Inflammatory macrophage (primary cell): Measurements from ENCODE around the gene HSPA2.
A peak's percentile ranks its signal among the peaks of the same experiment; 100 is the strongest.

Source experiments
- DNase-seq, 2 donors: peaks; one replicate each; pipeline ENCODE4 v3.0.0-alpha.2; 2020 to 2022
- total RNA-seq, 18 experiments: gene quantifications; one replicate each; lab custom pipeline; 2026; ENCODE audit warnings: mixed read lengths in 6 of 18, inconsistent platforms in 2 of 18; lab: John Stamatoyannopoulos, UW

Gene HSPA2
- total RNA-seq: 0.54 to 3.1 (median 1.6) reads per million in 18 experiments

GRCh38 chr14:64540208-64541202 lies at the start of gene HSPA2:
HSPA2 (plus strand) TSS chr14:64540741; CDS start chr14:64540850, 109 bp downstream.
- peak; percentile 99 for DNase-seq

DNA sequence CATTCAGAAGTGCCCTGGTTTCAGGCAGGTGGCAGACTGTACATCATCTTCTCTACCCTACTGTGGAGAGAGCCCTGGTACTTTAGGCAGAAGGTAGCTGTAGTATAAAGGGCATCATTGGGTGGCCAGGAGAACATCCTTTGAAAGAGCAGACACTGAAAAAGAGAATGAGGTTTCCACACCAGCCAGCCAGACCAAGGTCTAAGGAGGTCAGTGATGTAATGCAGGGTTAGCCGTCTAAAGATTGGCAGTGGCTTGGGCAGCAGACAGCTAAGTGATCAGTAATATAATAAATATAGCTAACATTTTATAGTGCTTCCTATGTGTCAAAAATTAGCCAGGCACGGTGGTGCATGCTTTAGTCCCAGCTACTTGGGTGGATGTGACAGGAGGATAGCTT lies 48.9 kb upstream of the HSPA2 start:
- no peak for DNase-seq

GRCh38 chr14:64493455-64493854 lies 47.1 kb upstream of the HSPA2 start:
- DNase-seq: no peak

GRCh38 chr14:64495252-64495651 lies 45.3 kb upstream of the HSPA2 start:
- no peak for DNase-seq

GRCh38 chr14:64496764-64497163 lies 43.8 kb upstream of the HSPA2 start:
- no peak for DNase-seq

DNA sequence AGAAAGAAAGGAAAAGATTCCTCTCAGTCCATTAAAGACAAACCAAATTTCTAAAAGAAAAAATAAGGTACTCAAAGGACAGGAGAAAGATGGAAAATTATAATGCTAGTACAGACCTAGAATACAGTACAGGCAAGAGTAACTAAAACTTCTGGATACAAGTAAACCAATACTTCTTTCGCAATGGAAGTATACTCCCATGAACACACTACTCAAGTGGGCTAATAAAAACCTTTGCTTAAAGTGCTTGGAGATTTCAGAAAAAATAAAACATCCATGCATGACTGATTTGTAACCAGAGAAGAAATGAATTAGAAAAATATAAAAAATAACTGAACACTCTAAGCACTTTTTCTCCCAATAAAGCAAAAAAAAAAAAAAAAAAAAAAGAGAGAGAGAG lies 40.5 kb upstream of the HSPA2 start:
- no peak for DNase-seq

GRCh38 chr14:64501411-64502171 lies 39.0 kb upstream of the HSPA2 start:
- DNase-seq: peak; percentile 17 to 18

- no peak for DNase-seq
These were observed 38.1 kb upstream of the HSPA2 start for GRCh38 chr14:64502456-64502855.

DNA sequence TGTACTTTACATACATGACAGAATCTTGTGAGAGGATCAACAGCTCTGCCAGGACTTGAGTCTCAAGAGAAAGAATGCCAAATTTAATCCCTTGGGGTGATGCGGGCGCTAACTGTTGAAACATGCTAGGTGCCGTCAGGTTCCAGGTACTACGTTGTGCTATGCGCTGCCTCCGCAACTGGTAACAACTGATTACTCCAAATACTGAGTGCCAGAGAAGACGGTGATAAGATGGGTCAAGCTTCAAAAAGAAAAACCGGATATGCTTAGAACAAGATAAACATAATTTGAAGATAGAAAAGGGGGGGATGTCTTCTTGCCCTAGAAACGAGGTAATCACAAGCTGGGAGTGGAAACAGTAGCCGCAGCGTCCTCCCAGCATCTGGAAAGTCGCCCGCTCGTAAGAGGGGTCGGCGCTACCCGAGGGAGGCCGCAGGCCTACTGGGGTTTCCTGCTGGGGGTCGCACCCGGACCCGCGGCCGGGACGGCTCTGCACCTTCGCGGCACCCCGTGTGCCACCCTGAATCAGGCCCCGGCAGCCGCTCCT lies 37.6 kb upstream of the HSPA2 start:
- no peak for DNase-seq

DNA sequence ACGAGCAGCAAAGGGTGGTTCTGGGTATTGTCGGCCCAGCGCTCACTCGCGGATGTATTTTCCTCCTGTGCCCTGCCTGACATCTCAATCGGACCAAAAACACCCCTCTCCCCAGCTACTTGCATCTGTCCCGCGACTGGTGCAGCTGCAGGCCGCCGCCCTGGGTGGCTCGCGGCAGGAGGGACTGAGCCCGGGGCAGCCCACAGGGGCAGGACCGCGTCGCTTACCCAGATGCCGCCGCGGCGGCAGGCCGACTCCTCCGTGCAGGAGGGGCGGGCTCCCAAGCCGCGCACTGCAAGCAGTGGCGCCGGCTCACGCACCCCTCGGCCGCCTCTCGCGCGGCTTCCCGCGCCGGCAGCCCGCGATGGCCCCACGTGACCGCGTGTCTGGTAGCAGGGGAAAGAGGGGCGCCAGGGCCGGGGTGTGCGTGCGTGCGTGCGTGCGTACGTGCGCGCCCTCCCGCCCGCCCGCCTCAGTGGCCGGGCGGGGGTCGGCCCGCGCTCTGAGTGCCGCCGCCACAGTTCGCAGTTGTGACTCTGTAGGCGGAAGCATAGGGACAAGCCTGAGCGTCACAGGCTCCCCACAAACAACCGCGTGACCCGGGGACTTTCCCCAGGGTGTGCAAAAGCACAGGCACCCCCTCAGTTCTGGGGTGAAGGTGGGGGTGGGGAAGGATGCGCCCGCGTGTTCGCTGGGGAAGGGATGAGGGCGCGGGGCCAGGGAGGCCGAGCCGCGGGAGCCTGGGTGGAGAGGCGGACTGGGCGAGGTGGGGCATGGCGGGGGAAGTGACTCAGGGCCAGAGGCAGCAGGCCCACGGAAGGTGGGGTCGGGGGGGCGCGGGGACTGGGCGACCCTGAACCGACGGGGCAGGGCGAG lies 36.9 kb upstream of the HSPA2 start, which contains the start of gene ZBTB25:
Gene ZBTB25 (minus strand): TSS at position 405 of the 876 bp plus-strand sequence. CDS start 13,305 bp downstream, outside the sequence.
- DNase-seq: peak; percentile 94 to 98

- peak; percentile 94 to 98 for DNase-seq
These were observed 36.1 kb upstream of the HSPA2 start, which contains the start of gene ZBTB1 for GRCh38 chr14:64504310-64504896. ZBTB1 (plus strand) TSS chr14:64504770; CDS start chr14:64521505, 16,735 bp downstream.

DNA sequence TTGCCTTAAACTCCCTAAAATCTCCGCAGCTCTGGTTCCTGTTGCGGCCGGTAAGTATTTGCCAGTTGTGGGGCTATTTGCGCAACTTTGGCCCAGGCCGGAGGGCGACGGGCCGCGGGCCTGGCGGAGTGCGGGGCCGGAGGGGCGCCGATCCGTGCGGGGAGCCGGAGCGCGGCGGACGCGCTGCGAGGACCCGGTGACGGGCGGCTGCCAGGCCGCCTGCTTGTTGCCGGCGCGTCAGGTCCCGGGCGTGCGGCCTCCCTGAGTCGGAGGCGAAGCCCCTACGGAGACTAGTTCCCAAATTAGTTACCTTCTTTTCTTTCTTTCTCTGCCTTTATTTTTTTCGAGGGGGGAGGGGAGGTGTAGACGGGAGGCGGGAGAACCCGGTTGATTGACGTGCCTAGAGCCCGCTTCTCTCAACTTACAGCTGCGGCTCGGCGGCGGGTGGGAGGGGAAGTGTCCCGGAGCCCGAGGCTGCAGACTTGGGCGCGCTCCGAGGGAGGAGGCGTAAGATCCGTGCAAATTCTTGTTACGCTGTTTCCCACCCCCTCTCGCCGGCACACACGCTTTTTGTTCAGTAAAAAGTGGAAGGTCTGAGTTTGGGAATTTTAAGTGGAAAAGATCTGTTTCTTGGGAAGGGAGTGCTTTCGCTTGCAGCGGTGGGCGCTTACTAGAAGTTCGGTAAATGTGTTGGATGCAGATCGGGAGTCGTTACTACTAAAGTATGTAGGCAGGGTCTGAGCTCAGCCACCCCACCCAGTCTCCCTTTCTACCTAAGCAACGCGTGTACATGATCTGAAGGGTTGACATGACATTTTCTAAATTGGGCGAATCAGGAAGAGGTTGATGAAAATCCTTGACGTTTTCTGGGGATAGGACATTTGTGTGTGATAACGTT lies 35.4 kb upstream of the HSPA2 start:
- DNase-seq: peak; percentile 86 to 93

GRCh38 chr14:64506721-64507120 lies 33.8 kb upstream of the HSPA2 start:
- DNase-seq: peak; percentile 34 to 45

DNA sequence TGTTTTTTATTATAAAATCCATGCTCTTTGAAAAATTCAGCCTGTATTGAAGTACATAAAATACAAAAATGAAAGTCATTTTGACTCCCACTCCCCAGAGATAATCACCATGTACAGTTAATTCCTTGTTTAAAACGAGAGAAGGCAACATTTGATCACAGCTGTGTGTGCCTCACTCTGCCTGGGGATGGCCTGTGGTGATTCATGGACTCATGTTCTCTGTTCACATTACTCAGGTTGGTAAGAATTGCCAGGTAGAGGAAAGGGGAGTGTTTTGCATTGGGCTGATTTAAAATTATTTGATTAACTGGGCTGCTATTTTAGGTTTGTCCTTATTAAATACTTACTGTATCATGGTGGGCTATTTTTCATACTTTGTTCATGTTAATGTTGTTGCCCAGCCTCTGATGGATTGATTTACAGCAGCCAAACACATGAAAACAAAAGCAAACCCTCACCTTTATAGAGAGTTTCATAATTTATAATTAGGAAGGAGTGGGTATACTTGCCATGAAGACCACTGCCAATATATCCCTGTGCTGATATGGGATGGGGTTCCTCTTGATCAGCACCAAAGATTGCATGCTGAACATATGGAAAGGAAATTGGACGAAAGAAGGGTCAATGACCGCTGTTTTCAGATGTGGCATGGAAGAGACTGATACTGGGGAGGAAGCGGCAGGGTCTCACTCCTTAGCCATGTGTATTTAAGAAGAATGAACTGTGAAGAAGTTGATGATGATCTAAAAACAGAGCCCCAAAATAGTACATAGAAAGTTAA lies 33.0 kb upstream of the HSPA2 start:
- DNase-seq: no peak

GRCh38 chr14:64508215-64508776 lies 32.2 kb upstream of the HSPA2 start:
- no peak for DNase-seq

DNA sequence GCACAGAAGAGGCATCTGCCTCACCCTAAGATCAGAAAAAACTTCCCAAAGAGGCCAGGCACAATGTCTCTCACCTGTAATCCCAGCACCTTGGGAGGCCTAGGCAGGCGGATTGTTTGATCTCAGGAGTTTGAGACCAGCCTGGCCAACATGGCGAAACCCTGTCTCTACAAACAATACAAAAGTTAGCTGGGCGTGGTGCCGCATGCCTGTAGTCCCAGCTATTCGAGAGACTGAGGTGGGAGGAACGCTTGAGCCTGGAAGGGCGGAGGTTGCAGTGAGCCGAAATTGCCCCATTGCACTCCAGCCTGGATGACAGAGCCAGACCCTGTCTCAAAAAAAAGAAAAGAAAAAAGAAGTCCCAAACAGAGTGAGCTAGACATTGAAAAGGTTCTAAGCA lies 31.5 kb upstream of the HSPA2 start:
- DNase-seq: no peak

DNA sequence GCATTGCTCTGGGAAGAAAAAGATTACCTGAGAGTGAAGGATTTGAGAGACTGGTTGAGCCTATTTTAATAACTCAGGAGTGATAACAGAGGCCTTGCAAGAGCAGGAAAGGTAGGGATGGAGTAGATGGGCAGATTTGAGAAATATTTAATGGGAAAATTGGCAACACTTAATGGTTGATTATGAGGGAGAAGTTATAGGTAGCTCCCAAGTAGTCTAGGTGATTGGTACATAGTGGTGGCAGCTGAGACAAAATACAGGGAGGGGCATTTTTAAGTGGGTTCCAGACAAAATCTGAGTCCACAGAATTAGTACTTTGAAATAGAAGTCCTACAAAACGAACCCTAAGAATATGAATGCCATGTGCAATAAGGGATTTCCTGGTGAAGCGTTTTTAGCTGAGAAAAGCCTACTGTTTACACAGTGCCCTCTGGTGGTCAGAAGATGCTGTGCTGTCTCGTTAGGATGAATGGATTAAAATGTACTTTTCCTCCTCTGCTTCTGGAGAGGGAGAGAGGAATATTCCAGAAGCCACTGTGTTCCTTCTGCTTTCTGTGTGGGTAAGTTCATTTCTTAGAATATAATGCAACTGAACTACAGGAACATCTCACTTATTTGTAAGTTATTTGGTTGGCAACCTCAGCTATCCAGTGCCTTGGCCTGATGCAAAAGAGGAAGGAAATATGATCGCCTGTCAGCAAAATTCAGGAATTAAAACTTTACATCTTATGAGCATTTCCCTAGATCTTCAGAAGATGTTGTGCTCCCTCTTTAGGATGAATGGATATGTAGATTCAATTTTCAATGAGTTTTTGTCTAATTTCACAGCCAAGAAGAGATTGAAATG lies 29.5 kb upstream of the HSPA2 start:
- peak; percentile 78 to 79 for DNase-seq

DNA sequence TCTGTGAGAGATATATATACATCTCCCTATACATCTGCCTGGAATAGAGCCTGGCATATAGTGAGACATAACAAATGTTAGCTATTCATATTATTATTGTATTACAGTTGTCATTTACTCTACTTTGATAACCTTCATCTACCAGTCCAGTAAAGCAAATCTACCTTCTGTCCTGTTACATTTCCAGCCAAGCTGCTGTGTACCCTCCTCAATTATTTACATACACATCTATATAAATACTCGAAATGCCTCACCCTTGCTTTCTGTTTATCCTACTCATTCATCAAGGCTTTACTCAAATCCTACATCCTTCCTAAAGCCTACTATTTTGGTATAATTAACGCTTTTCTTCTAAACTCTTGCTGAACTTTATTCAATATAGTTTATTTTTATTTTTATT lies 27.3 kb upstream of the HSPA2 start:
- DNase-seq: no peak
